ENCODE measurements around the gene PACRG.

GRCh38 chr6:162998777-162999176, 271.0 kb downstream of the PACRG start:
- TF ChIP-seq CTCF (IDR thresholded peaks at IDR 0.05; ENCODE audit: poor library complexity, severe bottlenecking) (no peak), REST (IDR thresholded peaks at IDR 0.05; ENCODE audit: borderline replicate concordance) (no peak)

Measured in neural cell (in vitro differentiated cells).